ENCODE measurements around the gene TDRD3. TPM values are rescaled to one million over a fixed set of nuclear protein-coding genes. Genes with fewer than 3 reads are reported as not detected.
A peak's percentile ranks its signal among the peaks of the same experiment; 100 is the strongest.
"Not testable (repeated sequence)": the region's sequence is repeated elsewhere in the genome, so short reads cannot be mapped to it uniquely, and the experiment has no call there.

The TDRD3 gene
- total RNA-seq = 38.4 TPM
- long read RNA-seq, partial matches to known transcripts = 6 of 26 reads
- long read RNA-seq, other reads (novel, unspliced or antisense) = 16 of 26 reads

DNA sequence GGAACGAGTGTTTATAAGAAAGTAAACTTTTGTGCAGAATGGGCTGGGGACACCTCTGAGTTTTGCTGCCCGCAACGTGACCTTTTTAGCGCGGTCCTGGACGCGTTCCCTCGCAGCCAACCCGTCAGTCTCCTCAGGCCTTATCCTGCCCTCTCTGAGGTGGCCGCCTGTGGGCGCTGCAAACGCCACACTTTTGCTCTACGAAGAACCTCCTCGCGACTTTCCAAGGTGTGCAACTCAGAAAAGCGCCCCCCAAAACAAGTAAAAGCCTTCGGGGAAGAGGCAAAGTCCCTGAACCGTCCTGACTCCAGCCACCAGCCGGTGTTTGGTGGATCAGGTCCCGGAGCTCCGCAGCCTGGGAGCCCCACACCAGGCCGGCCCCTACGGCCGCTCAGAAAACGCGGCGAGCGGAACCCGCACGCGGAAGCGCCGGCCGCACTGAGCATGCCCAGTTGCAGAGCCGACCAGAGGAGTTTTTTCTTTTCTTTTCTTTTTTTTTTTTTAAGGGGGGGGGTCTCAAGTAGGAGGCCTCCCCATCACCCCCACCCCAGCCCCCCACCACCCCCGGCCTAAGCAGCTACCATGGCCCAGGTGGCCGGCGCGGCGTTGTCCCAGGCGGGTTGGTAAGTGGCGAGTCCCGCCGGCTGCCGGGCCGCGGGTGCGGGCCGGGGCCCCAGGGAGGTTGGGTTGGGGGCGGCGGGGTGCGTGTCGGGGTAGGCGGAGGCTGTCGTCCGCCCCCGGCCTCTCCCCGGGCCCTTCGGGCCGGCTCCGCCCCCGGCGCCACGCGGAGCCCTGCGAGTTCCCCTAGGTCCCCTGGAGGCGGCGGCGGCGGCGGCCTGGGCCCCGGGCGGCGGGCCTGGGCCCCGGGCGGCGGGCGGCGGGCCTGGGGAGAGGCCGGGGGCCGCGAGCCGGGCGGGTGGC lies at the start of gene TDRD3:
TDRD3 (plus strand) TSS at position 438 of the 921 bp plus-strand sequence; CDS start at position 583, 145 bp downstream.
- ATAC-seq (ENCODE audit: poor library complexity) = peak; percentile 88
- intact Hi-C loops (cut with DNase I) = no loop called here
- DNase-seq = peak; percentile 89

DNA sequence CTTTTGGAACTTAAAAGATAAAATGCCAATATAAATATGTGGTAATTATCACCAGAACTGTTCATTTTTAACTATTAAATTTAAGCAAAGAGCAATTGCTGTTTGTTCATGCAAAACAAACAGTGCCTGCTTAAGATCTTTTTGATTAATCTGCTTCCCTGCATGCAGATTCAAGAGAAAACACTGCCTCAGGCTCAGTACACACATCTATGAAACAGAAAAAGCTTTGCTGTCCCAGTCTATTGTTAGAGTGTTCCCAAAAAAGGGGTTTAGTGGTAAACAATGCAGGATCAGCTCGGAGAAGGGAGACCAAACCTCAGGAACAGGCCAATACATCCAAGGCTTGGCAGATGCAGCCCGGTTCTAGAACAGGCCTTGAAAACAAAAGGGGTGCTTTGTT lies 49.3 kb upstream of the TDRD3 start:
- no peak for ATAC-seq (ENCODE audit: poor library complexity)
- intact Hi-C loops (cut with DNase I) = no loop called here
- DNase-seq = no peak

DNA sequence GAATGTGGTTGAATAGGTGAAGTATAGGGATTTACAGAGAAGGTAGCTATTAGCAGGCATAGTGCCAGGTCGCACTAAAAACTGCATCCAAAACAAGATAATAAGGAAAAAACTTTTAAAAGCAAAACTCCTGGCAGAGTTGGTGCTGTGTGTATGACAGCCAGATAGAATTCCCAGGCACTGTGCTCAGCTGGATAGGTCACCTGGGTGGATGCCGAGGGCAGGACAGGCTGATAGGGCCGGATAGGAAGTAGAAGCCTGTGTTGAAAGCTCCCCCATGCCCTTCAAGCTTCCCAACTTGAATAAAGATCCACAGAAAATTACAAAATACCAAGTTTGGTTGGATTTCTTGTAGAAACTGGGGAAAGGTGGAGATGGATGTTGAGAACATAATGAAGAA lies 48.9 kb upstream of the TDRD3 start:
- no peak for ATAC-seq (ENCODE audit: poor library complexity)
- no peak for DNase-seq
- intact Hi-C loops (cut with DNase I) = no loop called here

DNA sequence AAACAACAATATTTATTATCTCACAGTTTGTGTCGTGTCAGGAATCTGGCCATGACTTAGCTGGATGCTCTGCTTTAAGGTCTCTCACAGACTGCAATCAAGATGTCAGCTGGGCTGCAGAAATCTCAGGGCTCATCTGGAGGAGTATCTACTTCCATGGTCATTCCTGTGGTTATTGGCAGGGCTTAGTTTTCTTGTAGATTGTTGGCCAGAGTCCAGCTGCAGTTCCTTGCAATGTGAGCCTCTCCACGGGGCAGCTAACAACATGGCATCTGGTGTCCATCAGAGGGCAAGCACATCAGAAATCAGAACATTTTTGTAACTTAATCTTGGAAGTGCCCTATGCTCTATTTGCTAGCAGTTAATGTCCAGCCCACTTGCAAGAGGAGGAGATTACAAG lies 45.7 kb upstream of the TDRD3 start:
- ATAC-seq (ENCODE audit: poor library complexity) (no peak), DNase-seq (no peak)
- intact Hi-C loops (cut with DNase I) = no loop called here

DNA sequence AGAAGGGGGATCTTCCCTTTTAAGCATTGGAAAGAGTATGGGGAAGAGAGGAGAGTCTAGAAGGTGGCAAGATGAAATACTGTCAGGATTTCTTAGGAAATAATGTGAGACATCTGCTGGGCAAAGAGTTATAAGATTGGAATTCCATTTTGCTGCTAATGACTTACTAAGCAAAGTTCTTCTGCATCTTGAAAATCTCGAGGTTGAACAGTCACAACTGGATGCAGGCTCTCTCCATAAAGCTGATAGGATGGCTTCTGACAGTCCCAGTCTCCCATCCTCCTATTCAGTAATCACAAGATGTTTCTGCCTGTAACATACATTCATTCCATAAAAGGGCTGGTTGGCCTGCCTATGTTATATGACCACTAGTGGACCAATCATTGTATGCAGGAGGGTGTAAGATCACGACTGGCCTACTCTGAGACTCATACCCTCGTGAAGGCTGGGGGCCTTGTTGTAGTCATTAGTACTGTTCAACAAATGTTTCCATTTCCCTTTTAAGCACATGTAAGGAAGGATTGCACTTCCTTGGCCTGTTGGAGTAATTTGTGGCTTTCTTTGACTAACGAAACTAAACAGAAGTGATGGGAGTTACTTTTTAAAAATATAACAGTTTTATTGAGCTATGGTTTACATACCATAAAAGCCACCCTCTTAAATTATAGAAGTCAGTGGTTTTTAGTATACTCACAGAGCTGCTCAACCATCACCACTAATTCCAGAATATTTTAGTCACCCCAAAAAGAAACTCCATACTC lies 45.0 kb upstream of the TDRD3 start:
- intact Hi-C loops (cut with DNase I) = no loop called here
- no peak for DNase-seq
- ATAC-seq (ENCODE audit: poor library complexity) = no peak

DNA sequence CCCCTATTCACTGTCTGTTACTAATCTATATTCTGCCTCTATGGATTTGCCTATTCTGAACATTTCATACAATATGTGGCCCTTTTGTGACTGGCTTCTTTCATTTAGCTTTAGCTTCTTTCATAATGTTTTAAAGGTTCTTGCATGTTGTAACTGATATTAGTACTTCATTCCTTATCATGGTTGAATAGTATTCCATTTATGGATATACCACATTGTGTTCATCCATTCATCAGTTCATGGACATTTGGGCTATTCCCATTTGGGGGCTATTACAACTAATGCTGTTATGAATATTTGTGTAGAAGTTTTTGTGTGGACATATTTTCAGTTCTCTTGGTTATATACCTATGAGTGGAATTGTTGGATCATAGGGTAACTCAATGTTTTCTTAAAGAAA lies 44.4 kb upstream of the TDRD3 start:
- intact Hi-C loops (cut with DNase I) = no loop called here
- no peak for ATAC-seq (ENCODE audit: poor library complexity)

DNA sequence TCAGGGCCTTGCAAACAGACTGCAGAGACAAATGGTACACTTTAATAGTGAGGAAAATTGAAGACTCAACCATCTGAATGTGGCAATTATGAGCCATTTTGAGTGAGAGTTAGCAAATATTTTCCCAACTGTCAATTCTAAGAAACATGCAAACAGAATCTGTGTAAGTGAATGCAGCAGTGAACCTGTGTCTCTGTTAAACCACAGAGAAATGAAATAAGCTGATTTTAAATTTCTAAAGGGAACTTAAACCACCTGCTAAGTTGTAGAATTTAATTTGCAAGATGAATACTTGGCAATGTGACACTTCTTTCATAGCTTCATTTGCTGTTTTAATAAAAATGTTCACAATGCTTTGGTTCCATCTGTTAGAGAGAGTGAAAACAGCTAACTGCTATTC lies 42.0 kb upstream of the TDRD3 start:
- ATAC-seq (ENCODE audit: poor library complexity) (no peak), DNase-seq (no peak)
- intact Hi-C loops (cut with DNase I) = no loop called here

More for the DNA sequence above, 44.4 kb upstream of the TDRD3 start:
- no peak for DNase-seq

DNA sequence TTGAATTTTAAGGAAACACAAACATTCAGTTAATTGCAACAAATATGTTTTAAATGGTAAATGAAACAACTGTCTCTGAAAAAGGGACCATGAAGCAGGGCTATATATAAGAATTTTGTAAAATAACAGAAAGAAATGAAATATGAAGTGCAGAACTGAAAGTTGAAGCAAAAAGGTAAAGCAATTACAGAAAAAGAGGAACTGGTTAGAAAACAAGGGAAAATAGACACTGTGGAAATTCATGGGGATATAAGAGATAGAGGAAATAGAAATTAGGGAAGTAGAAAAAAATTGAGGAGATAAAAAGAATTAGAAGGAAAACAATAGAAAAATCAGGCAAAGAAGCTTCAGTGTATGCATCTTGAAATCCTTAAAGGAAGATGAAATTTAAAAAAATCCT lies 40.0 kb upstream of the TDRD3 start:
- DNase-seq (no peak), ATAC-seq (ENCODE audit: poor library complexity) (no peak)
- intact Hi-C loops (cut with DNase I) = no loop called here

DNA sequence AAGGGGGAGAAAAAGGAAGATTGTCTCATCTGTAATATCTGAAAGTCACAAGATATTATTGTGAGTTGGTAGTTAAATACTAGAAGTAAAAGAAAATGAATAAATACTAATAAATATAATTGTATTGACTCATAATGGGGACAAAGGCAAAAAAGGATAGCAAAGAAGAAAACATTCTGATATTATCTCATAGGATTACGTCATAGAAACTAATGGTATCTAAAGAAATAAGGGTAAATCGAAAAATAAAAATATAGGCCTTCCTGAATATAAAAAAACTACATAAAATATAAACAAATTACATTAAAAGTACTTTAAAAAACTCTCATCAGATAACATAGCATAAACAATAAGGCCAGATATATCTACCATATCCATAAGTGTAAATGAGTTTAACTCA lies 38.6 kb upstream of the TDRD3 start:
- intact Hi-C loops (cut with DNase I) = no loop called here
- no peak for DNase-seq
- no peak for ATAC-seq (ENCODE audit: poor library complexity)

DNA sequence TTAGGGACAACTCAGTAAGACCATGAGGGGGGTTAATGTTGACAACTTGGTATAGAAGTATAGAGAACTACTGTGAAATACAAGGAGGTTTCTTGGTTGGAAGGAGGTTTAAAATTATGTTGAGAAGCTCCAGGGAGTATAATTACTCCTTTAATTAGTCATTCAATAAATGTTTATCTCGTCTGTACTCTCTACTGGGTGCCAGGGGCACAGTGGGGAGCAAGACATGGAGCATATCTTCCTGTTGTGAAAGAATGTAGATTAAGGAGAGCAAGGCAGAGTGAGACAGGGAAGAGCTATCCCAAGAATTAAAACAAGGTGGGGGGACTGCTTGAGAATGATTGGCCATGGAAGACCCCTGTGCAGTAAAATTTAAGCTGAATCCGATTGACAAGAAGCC lies 33.7 kb upstream of the TDRD3 start:
- intact Hi-C loops (cut with DNase I) = no loop called here
- no peak for DNase-seq
- no peak for ATAC-seq (ENCODE audit: poor library complexity)

DNA sequence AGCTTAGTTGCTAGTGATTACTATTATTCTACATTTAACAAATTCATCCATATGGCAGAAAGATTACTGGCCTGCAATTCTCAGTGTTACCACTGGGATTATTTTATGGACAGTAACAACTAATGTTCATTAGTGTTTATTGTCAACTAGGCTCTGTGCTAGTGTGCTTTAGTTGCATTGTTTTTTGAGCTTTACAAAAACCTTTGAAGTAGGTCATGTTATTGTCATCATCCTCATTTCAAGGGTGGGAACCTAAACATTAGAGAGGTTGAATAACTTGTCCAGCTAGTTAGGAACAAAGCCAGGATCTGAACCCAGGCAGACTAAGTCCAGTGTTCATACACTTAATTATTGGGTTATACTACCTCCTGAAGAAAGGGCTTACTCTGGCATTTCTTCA lies 27.8 kb upstream of the TDRD3 start:
- no peak for DNase-seq
- intact Hi-C loops (cut with DNase I) = no loop called here
- no peak for ATAC-seq (ENCODE audit: poor library complexity)

DNA sequence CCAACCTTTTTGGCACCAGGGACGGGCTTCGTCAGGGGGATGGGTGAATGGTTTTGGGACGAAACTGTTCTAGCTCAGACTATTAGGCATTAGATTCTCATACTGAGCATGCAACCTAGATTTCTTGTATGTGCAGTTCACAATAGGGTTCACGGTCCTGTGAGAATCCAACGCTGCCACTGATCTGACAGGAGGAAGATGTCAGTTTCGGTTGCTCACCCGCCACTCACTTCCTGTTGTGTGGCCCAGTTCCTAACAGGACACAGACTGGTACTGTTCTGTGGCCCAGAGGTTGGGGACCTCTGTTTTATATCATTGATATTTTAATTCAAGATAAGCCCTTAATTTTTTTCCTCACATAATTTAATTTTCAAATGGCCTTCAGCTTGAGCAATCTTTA lies 26.7 kb upstream of the TDRD3 start:
- intact Hi-C loops (cut with DNase I) = no loop called here
- DNase-seq = no peak
- ATAC-seq (ENCODE audit: poor library complexity) = no peak

DNA sequence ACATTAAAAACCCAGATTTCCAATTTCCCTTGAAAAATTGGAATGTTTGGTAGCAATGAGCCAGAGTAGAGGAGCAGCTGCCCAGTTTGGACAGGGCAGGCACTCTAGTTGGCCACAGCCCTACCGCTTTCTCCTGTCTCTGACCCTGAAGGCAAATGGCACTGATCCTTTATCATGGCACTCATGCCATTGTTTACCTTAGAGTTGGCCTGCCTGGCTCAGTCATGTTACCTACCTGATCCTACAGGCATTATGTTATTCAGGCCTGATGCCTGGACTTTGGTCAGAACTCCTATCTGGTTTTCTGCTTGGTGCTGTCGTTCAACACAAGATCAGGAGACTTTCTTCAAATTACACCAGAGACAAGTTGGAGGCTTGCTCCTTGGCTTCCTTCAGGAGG lies 24.9 kb upstream of the TDRD3 start:
- intact Hi-C loops (cut with DNase I) = no loop called here
- ATAC-seq (ENCODE audit: poor library complexity) (no peak), DNase-seq (no peak)

DNA sequence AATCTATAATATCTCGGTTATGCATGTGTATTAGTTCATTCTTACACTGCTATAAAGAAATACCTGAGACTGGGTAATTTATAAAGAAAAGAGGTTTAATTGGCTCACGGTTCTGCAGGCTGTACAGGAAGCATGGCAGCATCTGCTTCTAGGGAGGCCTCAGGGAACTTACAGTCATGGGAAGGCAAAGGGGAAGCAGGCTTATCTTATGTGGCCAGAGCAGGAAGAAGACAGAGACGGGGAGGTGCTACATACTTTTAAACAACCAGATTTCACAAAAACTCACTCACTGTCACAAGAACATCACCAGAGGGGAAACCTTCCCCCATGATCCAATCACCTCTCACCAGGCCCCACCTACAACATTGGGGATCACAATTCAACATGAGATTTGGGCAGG lies 17.7 kb upstream of the TDRD3 start:
- intact Hi-C loops (cut with DNase I); DNase-seq; ATAC-seq (ENCODE audit: poor library complexity): not testable (repeated sequence)

DNA sequence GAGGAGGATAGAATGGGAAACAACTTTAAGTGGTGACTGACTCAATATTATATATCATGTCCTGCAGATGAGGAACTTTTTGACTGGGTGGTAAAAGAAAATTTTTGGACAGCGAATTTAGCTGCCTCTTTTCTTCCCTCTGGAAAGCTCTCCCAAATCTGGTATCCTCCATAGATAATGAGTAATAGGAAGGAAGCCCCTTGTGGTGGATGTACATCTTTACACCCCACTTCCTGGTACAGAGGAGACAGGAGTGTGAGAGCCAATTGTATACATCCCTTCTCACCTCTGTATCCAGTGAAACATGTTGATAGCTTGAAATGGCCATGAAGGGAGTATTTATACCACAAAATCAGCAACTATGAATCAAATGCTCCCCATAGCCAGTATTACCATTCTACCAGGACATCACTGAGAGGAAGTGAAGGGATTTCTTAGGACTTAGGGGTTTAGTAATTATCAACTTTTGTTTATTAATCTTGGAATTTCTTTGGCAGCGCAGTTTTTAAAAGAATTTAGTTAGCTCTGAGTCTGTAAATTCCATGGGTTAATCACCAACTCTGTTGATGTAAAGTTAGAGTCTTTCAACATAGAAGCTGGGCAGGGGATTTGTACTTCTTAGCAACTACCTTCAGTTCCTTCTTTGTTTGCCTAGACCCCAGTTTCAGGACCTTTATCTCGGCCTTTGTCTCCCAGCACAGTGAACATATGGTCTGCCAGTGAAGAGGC lies 17.0 kb upstream of the TDRD3 start:
- intact Hi-C loops (cut with DNase I) = no loop called here
- no peak for ATAC-seq (ENCODE audit: poor library complexity)
- no peak for DNase-seq

DNA sequence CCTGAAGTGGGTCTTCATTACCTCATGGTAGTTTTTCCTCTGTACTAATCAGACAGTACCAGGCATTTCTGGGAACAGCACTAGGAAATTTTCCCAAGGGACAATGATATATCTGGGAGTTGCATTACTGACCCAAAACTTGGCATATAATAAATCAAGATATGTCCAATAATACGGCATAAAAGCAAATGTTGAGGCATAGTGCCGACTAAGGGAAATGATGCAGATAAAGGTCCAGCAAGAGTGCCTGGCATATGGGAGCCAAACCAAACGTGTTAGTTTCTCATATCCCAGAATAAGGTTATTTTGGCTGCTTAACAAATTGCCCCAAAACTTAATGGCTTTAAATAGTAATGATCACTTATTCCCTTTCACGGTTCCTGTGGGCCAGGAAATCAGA lies 12.1 kb upstream of the TDRD3 start:
- intact Hi-C loops (cut with DNase I) = no loop called here
- DNase-seq = no peak
- no peak for ATAC-seq (ENCODE audit: poor library complexity)

DNA sequence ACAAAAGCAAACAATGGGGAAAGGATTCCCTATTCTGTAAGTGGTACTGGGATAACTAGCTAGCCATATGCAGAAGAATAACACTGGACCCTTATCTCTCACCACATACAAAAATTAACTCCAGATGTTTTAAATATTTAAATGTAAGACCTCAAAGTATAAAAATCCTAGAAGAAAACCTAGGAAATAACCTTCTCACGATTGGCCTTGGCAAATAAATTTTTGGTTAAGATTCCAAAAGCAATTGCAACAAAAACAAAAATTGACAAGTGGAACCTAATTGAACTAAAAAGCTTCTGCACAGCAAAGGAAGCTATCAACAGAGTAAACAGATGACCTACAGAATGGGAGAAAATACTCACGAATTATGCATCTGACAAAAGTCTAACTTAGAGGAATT lies 10.8 kb upstream of the TDRD3 start:
- intact Hi-C loops (cut with DNase I) = no loop called here
- no peak for ATAC-seq (ENCODE audit: poor library complexity)
- no peak for DNase-seq

DNA sequence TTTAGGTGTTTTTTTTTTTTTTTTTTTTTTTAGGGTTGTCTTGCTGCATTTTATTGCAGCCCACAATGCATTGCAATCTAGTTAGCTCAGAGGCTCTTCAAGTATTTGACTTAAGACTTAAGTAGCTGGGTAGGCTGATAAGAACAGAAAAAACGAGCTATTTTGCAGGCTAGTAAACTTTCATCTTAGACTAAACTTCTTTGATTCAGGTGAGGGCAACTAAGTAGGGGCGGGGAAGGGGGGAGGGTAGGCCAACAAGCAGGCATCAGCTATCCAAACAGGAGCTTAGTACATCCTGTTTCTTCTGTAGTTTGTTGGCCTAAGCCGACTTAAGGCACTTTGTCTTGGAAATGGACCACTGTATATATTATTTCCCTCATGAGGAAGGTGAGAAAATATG lies 4.9 kb upstream of the TDRD3 start:
- ATAC-seq (ENCODE audit: poor library complexity) (no peak), DNase-seq (no peak)
- intact Hi-C loops (cut with DNase I) = no loop called here
